HepG2 (cell line): ENCODE results near the gene PEF1. TPM values are rescaled to one million over a fixed set of nuclear protein-coding genes. Genes with fewer than 3 reads are reported as not detected.

Experiments used
- ATAC-seq: fragments of 200-7000 bp; cut with Tn5 transposase; 3 replicates; pipeline ENCODE4 v1.9.1; 2020; ENCODE audit warnings: mild to moderate bottlenecking, moderate library complexity
- BruUV-seq: library from RNA; stranded (reverse); fragments of 400-500 nt; replicated peaks from 2 replicates; lab custom pipeline; 2021; lab: Mats Ljungman, UMichigan
- CTCF ChIA-PET: fragments of 300-600 bp; formaldehyde crosslinking; extraction: SDS; loops from one replicate; lab custom pipeline; 2021; ENCODE audit warnings: low total read pairs, inconsistent platforms, low intra/inter-chr PET ratio; lab: Yijun Ruan, JAX
- POLR2A ChIA-PET: fragments of 350-600 bp; sonication (Branson Sonifier 250); formaldehyde crosslinking; loops from one replicate; lab custom pipeline; 2020; ENCODE audit warnings: antibody characterized with exemption, inconsistent platforms; lab: Yijun Ruan, JAX
- DNase-seq: peaks from one replicate; pipeline ENCODE4 v3.0.0-alpha.2; 2015; ENCODE audit warnings: low spot score
- FAIRE-seq: peaks from 3 replicates; lab custom pipeline; 2011; peaks lifted over from hg19 to GRCh38; lab: Jason Lieb, UNC
- H2AFZ ChIP-seq: one replicate; pipeline ENCODE4 v1.6.1; 2011; ENCODE audit warnings: low read length, inconsistent platforms
- H3K27ac ChIP-seq: fragments of 300-600 bp; 3 replicates; pipeline ENCODE4 v1.8.0; 2011; ENCODE audit warnings: mixed run types, mild to moderate bottlenecking, mixed read lengths, low read length, inconsistent platforms; ENCODE audit not compliant: insufficient read depth; ENCODE audit errors: extremely low read length
- H3K27me3 ChIP-seq, 2 experiments: fragments of 200-600 bp in 1 of 2; 2 replicates in 1 of 2; 3 replicates in 1 of 2; pipeline versions ENCODE4 v1.6.0 to v1.8.0; 2011; ENCODE audit warnings: low read length in 2 of 2, mild to moderate bottlenecking in 2 of 2, moderate library complexity in 2 of 2, inconsistent platforms in 1 of 2; ENCODE audit not compliant: insufficient read depth in 2 of 2, control insufficient read depth in 1 of 2
- H3K36me3 ChIP-seq, 2 experiments: fragments of 200-600 bp in 1 of 2; replicated peaks in 1 of 2; 2 replicates in 1 of 2; 3 replicates in 1 of 2; pipeline versions ENCODE4 v1.5.1 to v1.8.0; 2011; ENCODE audit warnings: low read length in 2 of 2, inconsistent platforms in 1 of 2; ENCODE audit not compliant: insufficient read depth in 2 of 2, control insufficient read depth in 1 of 2
- H3K4me1 ChIP-seq: 2 replicates; pipeline ENCODE4 v1.5.1; 2012; ENCODE audit warnings: low read length, inconsistent platforms; ENCODE audit not compliant: insufficient read depth
- H3K4me2 ChIP-seq: 2 replicates; pipeline ENCODE4 v1.6.0; 2011; ENCODE audit warnings: low read depth, low read length, inconsistent platforms
- H3K4me3 ChIP-seq, 3 experiments: fragments of 200-600 bp in 1 of 3; sonication (generic), shearing (Covaris generic) in 1 of 3; replicated peaks in 1 of 3; 2 replicates each; pipeline ENCODE4 v1.5.1; 2011 to 2016; ENCODE audit warnings: low read length in 3 of 3, inconsistent platforms in 2 of 3, low read depth in 2 of 3, mild to moderate bottlenecking in 2 of 3, control low read depth in 1 of 3, mixed read lengths in 1 of 3; ENCODE audit not compliant: insufficient read depth in 1 of 3
- H3K79me2 ChIP-seq: one replicate; pipeline ENCODE4 v1.6.1; 2011; ENCODE audit warnings: low read length, inconsistent platforms; ENCODE audit not compliant: insufficient read depth
- H3K9ac ChIP-seq: 2 replicates; pipeline ENCODE4 v1.6.0; 2011; ENCODE audit warnings: mild to moderate bottlenecking, low read depth, low read length, inconsistent platforms; ENCODE audit not compliant: insufficient read depth
- H3K9me3 ChIP-seq: 2 replicates; pipeline ENCODE4 v1.5.1; 2012; ENCODE audit warnings: mild to moderate bottlenecking, low read length
- H4K20me1 ChIP-seq: 2 replicates; pipeline ENCODE4 v1.6.0; 2011; ENCODE audit warnings: inconsistent platforms, mild to moderate bottlenecking, low read length, moderate library complexity; ENCODE audit not compliant: insufficient read depth
- DBP ChIP-seq: sonication (generic); formaldehyde crosslinking; IDR thresholded peaks from 2 replicates; pipeline ENCODE4 v1.4.0; 2020; ENCODE audit warnings: missing genetic modification reagents; ENCODE audit errors: not compliant biosample characterization
- ELF3 ChIP-seq: IDR thresholded peaks from 2 replicates; pipeline ENCODE4 v1.6.1; 2016; ENCODE audit warnings: missing genetic modification reagents, missing compliant biosample characterization
- MTA3 ChIP-seq: sonication (generic); formaldehyde crosslinking; IDR thresholded peaks from 2 replicates; pipeline ENCODE4 v1.4.0; 2020; ENCODE audit warnings: missing genetic modification reagents
- POLR2AphosphoS2 ChIP-seq: IDR thresholded peaks from 2 replicates; pipeline ENCODE4 v1.6.1; 2011; ENCODE audit warnings: low read depth, low read length, improper control_type of control experiment
- SIN3A ChIP-seq: IDR thresholded peaks from 2 replicates; pipeline ENCODE4 v1.6.1; 2011; ENCODE audit warnings: low read depth, mild to moderate bottlenecking, control low read depth, low read length, borderline replicate concordance
- ZNF768 ChIP-seq: sonication (generic); formaldehyde crosslinking; IDR thresholded peaks from 2 replicates; pipeline ENCODE4 v1.4.0; 2020; ENCODE audit warnings: missing genetic modification reagents
- WGBS: methylation state at CpG from one replicate; pipeline ENCODE4 v1.1.6; 2017; ENCODE audit warnings: low lambda C conversion rate; 5-methylcytosine and 5-hydroxymethylcytosine counted together
- in situ Hi-C: cut with HindIII; loops from 2 replicates; pipeline ENCODE4 v1.10.0; 2017; ENCODE audit warnings: low pct_unique_long_range_greater_than_20kb; ENCODE audit not compliant: extremely low pct_ligation_motif_present
- intact Hi-C: fragments of 100-400 bp; cut with micrococcal nuclease; formaldehyde crosslinking; loops from one replicate; pipeline ENCODE4 v1.10.0; 2022; ENCODE audit not compliant: unreplicated experiment
- polyA plus RNA-seq, 8 experiments: library from polyadenylated mRNA; depleted of rRNA in 3 of 8; stranded (reverse) in 7 of 8; unstranded in 1 of 8; fragments of >200 nt; fragmentation: Illumina TruSeq in 4 of 8; extraction: Trizol in 4 of 8; gene quantifications; 2 replicates each; pipeline versions ENCODE4 v1.2.1 to v1.2.3, GENCODE V29; 2011 to 2016; ENCODE audit warnings: low read depth in 4 of 8, missing spikeins in 1 of 8, mixed read lengths in 1 of 8; ENCODE audit not compliant: insufficient read depth in 1 of 8
- total RNA-seq, 5 experiments: library from RNA; depleted of rRNA; stranded (reverse); fragments of >200 nt; fragmentation: Illumina TruSeq; extraction: Trizol; gene quantifications; 2 replicates each; pipeline ENCODE4 v1.2.3, GENCODE V29; 2016; ENCODE audit warnings: low read depth in 1 of 5

The PEF1 gene
- total and polyA plus RNA-seq, 2 of the 13 experiments (the other 11 are each of a cell fraction or from before 2014, with no cell fraction given): 57.1 to 57.8 TPM

- no peak for TF ChIP-seq SIN3A
- TF ChIP-seq ELF3 (CRISPR knock-in tag): no peak
- no peak for TF ChIP-seq DBP (CRISPR knock-in tag)
- no peak for TF ChIP-seq POLR2AphosphoS2
Observed at GRCh38 chr1:31621498-31621820, 23.2 kb downstream of the PEF1 start (continued).

GRCh38 chr1:31620631-31621497 lies 23.8 kb downstream of the PEF1 start:
- FAIRE-seq: no peak
- Histone ChIP-seq H3K4me3 (no peak overlapping the region), H3K27ac (no peak overlapping the region), H3K4me2 (no peak overlapping the region), H4K20me1 (no peaks in the 10 kb centered on the region), H3K4me1 (no peaks in the 10 kb centered on the region), H3K27me3 (peaks cover 4 to 24% of the 10 kb centered on the region in 2 experiments; a peak in 4 of 5 replicates), H3K79me2 (no peaks in the 10 kb centered on the region), H3K36me3 (no peaks in the 10 kb centered on the region), H3K9me3 (no peaks in the 10 kb centered on the region), H2AFZ (no peak overlapping the region), H3K9ac (no peak overlapping the region)
- in situ Hi-C loops (no loop called here), intact Hi-C loops (no loop called here)
- ChIA-PET CTCF (no interaction called here), POLR2A (no interaction called here)
- BruUV-seq: no TSS peak
- TF ChIP-seq MTA3 (CRISPR knock-in tag) (no peak), ZNF768 (CRISPR knock-in tag) (peak; percentile 73)
- WGBS: 90% methylated on average over 4 of the region's 20 CpGs
- ATAC-seq: no peak
- no peak for DNase-seq
